HepG2 (cell line): Measurements from ENCODE around the gene PLLP. TPM values are rescaled to one million over a fixed set of nuclear protein-coding genes. Genes with fewer than 3 reads are reported as not detected.

ENCODE experiments used
- ARNT2 ChIP-seq: sonication (generic); formaldehyde crosslinking; IDR thresholded peaks from 2 replicates; pipeline ENCODE4 v1.8.0; 2022; ENCODE audit warnings: mild to moderate bottlenecking, low read depth, missing genetic modification reagents, moderate library complexity
- CBFB ChIP-seq: sonication (generic); formaldehyde crosslinking; IDR thresholded peaks from 2 replicates; pipeline ENCODE4 v1.4.0; 2020; ENCODE audit warnings: missing genetic modification reagents
- FOXA1 ChIP-seq, 2 experiments: fragments of 450-650 bp in 1 of 2; sonication (generic) in 1 of 2; formaldehyde crosslinking in 1 of 2; IDR thresholded peaks; 2 replicates each; pipeline versions ENCODE4 v1.4.0 to v1.6.1; 2016 to 2020; ENCODE audit warnings: missing genetic modification reagents in 1 of 2
- KLF16 ChIP-seq, 2 experiments: sonication (generic) in 1 of 2; formaldehyde crosslinking in 1 of 2; IDR thresholded peaks; 2 replicates each; pipeline versions ENCODE4 v1.6.1 to v1.8.0; 2016 to 2023; ENCODE audit warnings: missing genetic modification reagents in 2 of 2, missing compliant biosample characterization in 1 of 2
- SMAD9 ChIP-seq: sonication (generic); formaldehyde crosslinking; IDR thresholded peaks from 2 replicates; pipeline ENCODE4 v1.5.1; 2020; ENCODE audit warnings: mild to moderate bottlenecking, missing genetic modification reagents
- TBL1XR1 ChIP-seq: fragments of 150-350 bp; IDR thresholded peaks from 2 replicates; pipeline ENCODE4 v1.6.1; 2014; ENCODE audit warnings: borderline replicate concordance, low read length; ENCODE audit not compliant: partially characterized antibody
- ZKSCAN1 ChIP-seq: fragments of 150-350 bp; IDR thresholded peaks from 2 replicates; pipeline ENCODE4 v1.6.1; 2014; ENCODE audit warnings: low read length
- ZSCAN20 ChIP-seq: sonication (generic); formaldehyde crosslinking; IDR thresholded peaks from 2 replicates; pipeline ENCODE4 v1.4.0; 2020; ENCODE audit warnings: missing genetic modification reagents, mild to moderate bottlenecking, borderline replicate concordance
- polyA plus RNA-seq, 8 experiments: library from polyadenylated mRNA; depleted of rRNA in 3 of 8; stranded (reverse) in 7 of 8; unstranded in 1 of 8; fragments of >200 nt; fragmentation: Illumina TruSeq in 4 of 8; extraction: Trizol in 4 of 8; gene quantifications; 2 replicates each; pipeline versions ENCODE4 v1.2.1 to v1.2.3, GENCODE V29; 2011 to 2016; ENCODE audit warnings: low read depth in 4 of 8, missing spikeins in 1 of 8, mixed read lengths in 1 of 8; ENCODE audit not compliant: insufficient read depth in 1 of 8
- total RNA-seq, 5 experiments: library from RNA; depleted of rRNA; stranded (reverse); fragments of >200 nt; fragmentation: Illumina TruSeq; extraction: Trizol; gene quantifications; 2 replicates each; pipeline ENCODE4 v1.2.3, GENCODE V29; 2016; ENCODE audit warnings: low read depth in 1 of 5
- TF ChIP-seq, protein P1 (sequence below): sonication (generic); formaldehyde crosslinking; IDR thresholded peaks from 2 replicates; pipeline ENCODE4 v1.5.0; 2020; ENCODE audit warnings: mild to moderate bottlenecking, missing genetic modification reagents
- TF ChIP-seq, protein P2 (sequence below): sonication (generic); formaldehyde crosslinking; IDR thresholded peaks from 2 replicates; pipeline ENCODE4 v1.4.0; 2020; ENCODE audit warnings: mild to moderate bottlenecking, missing genetic modification reagents
- TF ChIP-seq, protein P3 (sequence below): sonication (generic); formaldehyde crosslinking; IDR thresholded peaks from 2 replicates; pipeline ENCODE4 v1.8.1; 2023; ENCODE audit warnings: mild to moderate bottlenecking, missing genetic modification reagents
- TF ChIP-seq, protein P4 (sequence below): sonication (generic); formaldehyde crosslinking; IDR thresholded peaks from 2 replicates; pipeline ENCODE4 v1.4.0; 2020; ENCODE audit warnings: mild to moderate bottlenecking, missing genetic modification reagents
- TF ChIP-seq, protein P5 (sequence below): sonication (generic); formaldehyde crosslinking; IDR thresholded peaks from 2 replicates; pipeline ENCODE4 v1.4.0; 2020; ENCODE audit warnings: missing genetic modification reagents, borderline replicate concordance

Gene PLLP
- total and polyA plus RNA-seq, 2 of the 13 experiments (the other 11 are each of a cell fraction or from before 2014, with no cell fraction given) = 60.6 to 127 TPM

DNA sequence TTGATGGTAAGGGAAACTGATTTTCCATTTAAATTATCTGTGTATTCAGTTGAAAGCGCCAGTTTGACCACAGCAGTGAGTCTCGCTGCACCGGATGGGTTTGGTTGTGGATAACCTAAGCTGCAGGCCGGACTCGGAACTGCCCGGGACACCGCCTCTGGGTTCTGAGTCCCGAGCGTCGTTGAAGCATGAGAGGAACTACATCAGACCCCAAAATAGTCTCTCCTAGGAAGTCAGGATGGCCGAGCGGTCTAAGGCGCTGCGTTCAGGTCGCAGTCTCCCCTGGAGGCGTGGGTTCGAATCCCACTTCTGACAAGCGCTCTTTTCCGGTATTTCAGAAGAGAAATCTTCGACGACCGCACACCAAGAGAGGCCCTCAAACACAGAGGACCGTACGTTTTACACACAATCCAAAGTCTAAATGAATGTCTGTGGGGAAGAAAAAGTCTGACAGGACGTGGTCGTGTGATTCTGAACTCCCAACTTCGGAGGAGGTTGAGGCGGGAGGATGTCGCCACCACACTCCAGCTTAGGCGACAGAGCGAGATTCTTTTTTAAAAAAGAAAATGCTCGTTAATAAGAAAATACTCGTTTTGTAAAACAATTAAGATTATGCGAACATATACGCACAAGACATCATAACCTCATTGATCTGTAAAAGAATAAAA lies 15.4 kb upstream of the PLLP start (continued):
- TF ChIP-seq KLF16 (CRISPR knock-in tag; IDR thresholded peaks at IDR 0.05) (peak in 1 of 2 experiments; percentile 91; a peak in 2 of 4 replicates), ZKSCAN1 (peak; percentile 71), SMAD9 (CRISPR knock-in tag) (peak; percentile 35; the same call in 1 of the 2 replicates), TBL1XR1 (peak; percentile 84), ARNT2 (CRISPR knock-in tag) (peak; percentile 80; the same call in 1 of the 2 replicates), ZSCAN20 (CRISPR knock-in tag) (peak; percentile 37), FOXA1 (IDR thresholded peaks at IDR 0.05) (no peak), FOXA1 (CRISPR knock-in tag; IDR thresholded peaks at IDR 0.05) (peak; percentile 50), CBFB (peak; percentile 77; the same call in 1 of the 2 replicates)
- TF ChIP-seq, protein P1, sequence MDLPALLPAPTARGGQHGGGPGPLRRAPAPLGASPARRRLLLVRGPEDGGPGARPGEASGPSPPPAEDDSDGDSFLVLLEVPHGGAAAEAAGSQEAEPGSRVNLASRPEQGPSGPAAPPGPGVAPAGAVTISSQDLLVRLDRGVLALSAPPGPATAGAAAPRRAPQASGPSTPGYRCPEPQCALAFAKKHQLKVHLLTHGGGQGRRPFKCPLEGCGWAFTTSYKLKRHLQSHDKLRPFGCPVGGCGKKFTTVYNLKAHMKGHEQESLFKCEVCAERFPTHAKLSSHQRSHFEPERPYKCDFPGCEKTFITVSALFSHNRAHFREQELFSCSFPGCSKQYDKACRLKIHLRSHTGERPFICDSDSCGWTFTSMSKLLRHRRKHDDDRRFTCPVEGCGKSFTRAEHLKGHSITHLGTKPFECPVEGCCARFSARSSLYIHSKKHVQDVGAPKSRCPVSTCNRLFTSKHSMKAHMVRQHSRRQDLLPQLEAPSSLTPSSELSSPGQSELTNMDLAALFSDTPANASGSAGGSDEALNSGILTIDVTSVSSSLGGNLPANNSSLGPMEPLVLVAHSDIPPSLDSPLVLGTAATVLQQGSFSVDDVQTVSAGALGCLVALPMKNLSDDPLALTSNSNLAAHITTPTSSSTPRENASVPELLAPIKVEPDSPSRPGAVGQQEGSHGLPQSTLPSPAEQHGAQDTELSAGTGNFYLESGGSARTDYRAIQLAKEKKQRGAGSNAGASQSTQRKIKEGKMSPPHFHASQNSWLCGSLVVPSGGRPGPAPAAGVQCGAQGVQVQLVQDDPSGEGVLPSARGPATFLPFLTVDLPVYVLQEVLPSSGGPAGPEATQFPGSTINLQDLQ (CRISPR knock-in tag) = peak; percentile 81; the same call in 1 of the 2 replicates
- TF ChIP-seq, protein P2, sequence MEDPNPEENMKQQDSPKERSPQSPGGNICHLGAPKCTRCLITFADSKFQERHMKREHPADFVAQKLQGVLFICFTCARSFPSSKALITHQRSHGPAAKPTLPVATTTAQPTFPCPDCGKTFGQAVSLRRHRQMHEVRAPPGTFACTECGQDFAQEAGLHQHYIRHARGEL (CRISPR knock-in tag) = no peak
- TF ChIP-seq, protein P3, sequence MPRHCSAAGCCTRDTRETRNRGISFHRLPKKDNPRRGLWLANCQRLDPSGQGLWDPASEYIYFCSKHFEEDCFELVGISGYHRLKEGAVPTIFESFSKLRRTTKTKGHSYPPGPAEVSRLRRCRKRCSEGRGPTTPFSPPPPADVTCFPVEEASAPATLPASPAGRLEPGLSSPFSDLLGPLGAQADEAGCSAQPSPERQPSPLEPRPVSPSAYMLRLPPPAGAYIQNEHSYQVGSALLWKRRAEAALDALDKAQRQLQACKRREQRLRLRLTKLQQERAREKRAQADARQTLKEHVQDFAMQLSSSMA (CRISPR knock-in tag) = no peak
- TF ChIP-seq, protein P4, sequence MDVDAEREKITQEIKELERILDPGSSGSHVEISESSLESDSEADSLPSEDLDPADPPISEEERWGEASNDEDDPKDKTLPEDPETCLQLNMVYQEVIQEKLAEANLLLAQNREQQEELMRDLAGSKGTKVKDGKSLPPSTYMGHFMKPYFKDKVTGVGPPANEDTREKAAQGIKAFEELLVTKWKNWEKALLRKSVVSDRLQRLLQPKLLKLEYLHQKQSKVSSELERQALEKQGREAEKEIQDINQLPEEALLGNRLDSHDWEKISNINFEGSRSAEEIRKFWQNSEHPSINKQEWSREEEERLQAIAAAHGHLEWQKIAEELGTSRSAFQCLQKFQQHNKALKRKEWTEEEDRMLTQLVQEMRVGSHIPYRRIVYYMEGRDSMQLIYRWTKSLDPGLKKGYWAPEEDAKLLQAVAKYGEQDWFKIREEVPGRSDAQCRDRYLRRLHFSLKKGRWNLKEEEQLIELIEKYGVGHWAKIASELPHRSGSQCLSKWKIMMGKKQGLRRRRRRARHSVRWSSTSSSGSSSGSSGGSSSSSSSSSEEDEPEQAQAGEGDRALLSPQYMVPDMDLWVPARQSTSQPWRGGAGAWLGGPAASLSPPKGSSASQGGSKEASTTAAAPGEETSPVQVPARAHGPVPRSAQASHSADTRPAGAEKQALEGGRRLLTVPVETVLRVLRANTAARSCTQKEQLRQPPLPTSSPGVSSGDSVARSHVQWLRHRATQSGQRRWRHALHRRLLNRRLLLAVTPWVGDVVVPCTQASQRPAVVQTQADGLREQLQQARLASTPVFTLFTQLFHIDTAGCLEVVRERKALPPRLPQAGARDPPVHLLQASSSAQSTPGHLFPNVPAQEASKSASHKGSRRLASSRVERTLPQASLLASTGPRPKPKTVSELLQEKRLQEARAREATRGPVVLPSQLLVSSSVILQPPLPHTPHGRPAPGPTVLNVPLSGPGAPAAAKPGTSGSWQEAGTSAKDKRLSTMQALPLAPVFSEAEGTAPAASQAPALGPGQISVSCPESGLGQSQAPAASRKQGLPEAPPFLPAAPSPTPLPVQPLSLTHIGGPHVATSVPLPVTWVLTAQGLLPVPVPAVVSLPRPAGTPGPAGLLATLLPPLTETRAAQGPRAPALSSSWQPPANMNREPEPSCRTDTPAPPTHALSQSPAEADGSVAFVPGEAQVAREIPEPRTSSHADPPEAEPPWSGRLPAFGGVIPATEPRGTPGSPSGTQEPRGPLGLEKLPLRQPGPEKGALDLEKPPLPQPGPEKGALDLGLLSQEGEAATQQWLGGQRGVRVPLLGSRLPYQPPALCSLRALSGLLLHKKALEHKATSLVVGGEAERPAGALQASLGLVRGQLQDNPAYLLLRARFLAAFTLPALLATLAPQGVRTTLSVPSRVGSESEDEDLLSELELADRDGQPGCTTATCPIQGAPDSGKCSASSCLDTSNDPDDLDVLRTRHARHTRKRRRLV = peak; percentile 85
- TF ChIP-seq, protein P5, sequence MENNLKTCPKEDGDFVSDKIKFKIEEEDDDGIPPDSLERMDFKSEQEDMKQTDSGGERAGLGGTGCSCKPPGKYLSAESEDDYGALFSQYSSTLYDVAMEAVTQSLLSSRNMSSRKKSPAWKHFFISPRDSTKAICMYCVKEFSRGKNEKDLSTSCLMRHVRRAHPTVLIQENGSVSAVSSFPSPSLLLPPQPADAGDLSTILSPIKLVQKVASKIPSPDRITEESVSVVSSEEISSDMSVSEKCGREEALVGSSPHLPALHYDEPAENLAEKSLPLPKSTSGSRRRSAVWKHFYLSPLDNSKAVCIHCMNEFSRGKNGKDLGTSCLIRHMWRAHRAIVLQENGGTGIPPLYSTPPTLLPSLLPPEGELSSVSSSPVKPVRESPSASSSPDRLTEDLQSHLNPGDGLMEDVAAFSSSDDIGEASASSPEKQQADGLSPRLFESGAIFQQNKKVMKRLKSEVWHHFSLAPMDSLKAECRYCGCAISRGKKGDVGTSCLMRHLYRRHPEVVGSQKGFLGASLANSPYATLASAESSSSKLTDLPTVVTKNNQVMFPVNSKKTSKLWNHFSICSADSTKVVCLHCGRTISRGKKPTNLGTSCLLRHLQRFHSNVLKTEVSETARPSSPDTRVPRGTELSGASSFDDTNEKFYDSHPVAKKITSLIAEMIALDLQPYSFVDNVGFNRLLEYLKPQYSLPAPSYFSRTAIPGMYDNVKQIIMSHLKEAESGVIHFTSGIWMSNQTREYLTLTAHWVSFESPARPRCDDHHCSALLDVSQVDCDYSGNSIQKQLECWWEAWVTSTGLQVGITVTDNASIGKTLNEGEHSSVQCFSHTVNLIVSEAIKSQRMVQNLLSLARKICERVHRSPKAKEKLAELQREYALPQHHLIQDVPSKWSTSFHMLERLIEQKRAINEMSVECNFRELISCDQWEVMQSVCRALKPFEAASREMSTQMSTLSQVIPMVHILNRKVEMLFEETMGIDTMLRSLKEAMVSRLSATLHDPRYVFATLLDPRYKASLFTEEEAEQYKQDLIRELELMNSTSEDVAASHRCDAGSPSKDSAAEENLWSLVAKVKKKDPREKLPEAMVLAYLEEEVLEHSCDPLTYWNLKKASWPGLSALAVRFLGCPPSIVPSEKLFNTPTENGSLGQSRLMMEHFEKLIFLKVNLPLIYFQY (CRISPR knock-in tag) = peak; percentile 96
